ENCODE results near the gene VENTX. TPM values are rescaled to one million over a fixed set of nuclear protein-coding genes. Genes with fewer than 3 reads are reported as not detected.

The VENTX gene
- total RNA-seq, 1 experiment from 2014 or later: not detected

DNA sequence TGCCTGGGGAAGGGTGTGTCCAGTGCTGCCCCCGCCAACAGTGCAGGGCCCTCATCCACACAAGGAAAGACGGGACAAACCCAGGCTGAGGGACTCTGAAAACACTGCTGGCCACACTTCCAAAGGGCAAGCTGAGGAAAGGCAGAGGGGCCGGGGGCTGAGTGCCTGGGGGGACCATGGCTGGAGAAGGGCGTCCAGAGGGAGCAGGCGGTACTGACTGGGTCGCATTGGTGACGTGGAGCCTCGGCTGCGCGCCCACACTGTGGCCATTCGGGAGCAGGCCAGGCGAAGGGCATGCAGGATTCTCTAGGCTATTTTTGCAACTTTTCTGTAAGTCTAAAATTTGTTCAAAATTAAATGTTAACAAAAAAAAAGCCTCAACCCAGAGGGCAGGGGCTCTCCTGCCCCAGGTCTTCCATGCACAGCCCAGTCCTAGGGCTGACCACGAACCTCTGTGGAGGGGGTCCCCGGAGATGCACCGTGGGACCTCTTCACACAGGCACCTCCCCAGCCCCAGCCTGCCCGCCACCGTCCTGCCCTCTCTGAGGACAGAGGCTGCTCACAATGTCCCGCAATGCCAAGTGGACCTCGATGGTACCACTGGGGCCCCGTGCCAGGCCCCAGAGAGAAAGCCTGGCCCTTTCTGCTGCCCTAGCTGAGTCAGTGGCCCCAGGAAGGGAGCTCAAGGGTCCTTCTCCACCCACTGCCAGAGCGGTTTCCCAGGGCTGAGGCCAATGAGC, 28.6 kb downstream of the VENTX start:
- POLR2A ChIA-PET: no interaction called here
- no peak for ATAC-seq
- no peaks in the 10 kb centered on the region for H3K9me2 ChIP-seq (ENCODE audit: insufficient read depth)

More for the DNA sequence above, 28.6 kb downstream of the VENTX start:
- Histone ChIP-seq H2AFZ (ENCODE audit: low read depth, low read length, poor library complexity, severe bottlenecking) (no peak overlapping the region), H3K4me1 (ENCODE audit: control insufficient read depth in 1 of 2, insufficient read depth in 2 of 2, low read length in 2 of 2) (peaks cover 5 to 12% of the 10 kb centered on the region in 2 experiments; a peak in 3 of 4 replicates), H3K27ac (ENCODE audit: low read depth, low read length) (no peak overlapping the region), H3K9ac (ENCODE audit: low read length) (no peak overlapping the region), H3K27me3 (ENCODE audit: insufficient read depth, low read length) (no peaks in the 10 kb centered on the region), H3K79me2 (ENCODE audit: insufficient read depth, low read length) (no peaks in the 10 kb centered on the region), H3K4me3 (replicated peaks in 1 of 2; ENCODE audit: low read depth in 1 of 2, low read length in 2 of 2) (no peak overlapping the region), H3K4me2 (ENCODE audit: low read length) (no peak overlapping the region), H3K9me3 (ENCODE audit: control insufficient read depth in 1 of 2, insufficient read depth in 1 of 2, low read depth in 1 of 2, low read length in 2 of 2) (no peaks in the 10 kb centered on the region), H3K36me3 (ENCODE audit: control insufficient read depth in 1 of 2, insufficient read depth in 2 of 2, low read length in 2 of 2) (no peaks in the 10 kb centered on the region), H4K20me1 (ENCODE audit: insufficient read depth) (no peaks in the 10 kb centered on the region)
- intact Hi-C loops (cut with micrococcal nuclease): no loop called here
- TF ChIP-seq EZH2 (IDR thresholded peaks at IDR 0.05) (no peak), CEBPB (IDR thresholded peaks at IDR 0.05; ENCODE audit: low read depth) (no peak), EZH2phosphoT487 (IDR thresholded peaks at IDR 0.05; ENCODE audit: borderline replicate concordance) (no peak), TCF7L2 (IDR thresholded peaks at IDR 0.05; ENCODE audit: borderline replicate concordance, extremely low read depth, insufficient read depth, insufficient read length) (no peak), EGR1 (IDR thresholded peaks at IDR 0.05; ENCODE audit: low read depth) (no peak), ZFX (IDR thresholded peaks at IDR 0.05) (no peak), ELF1 (IDR thresholded peaks at IDR 0.05; ENCODE audit: borderline replicate concordance, low read depth) (no peak), YY1 (IDR thresholded peaks at IDR 0.05; ENCODE audit: extremely low read depth, insufficient replicate concordance, low read depth, low read length) (no peak), JUND (IDR thresholded peaks at IDR 0.05) (no peak), SRF (IDR thresholded peaks at IDR 0.05; ENCODE audit: low read depth) (no peak), POLR2AphosphoS5 (IDR thresholded peaks at IDR 0.05; ENCODE audit: low read depth, low read length) (no peak), FOSL1 (IDR thresholded peaks at IDR 0.05; ENCODE audit: low read depth) (no peak), CBX3 (IDR thresholded peaks at IDR 0.05; ENCODE audit: low read depth) (no peak)
- TF ChIP-seq, protein P1, sequence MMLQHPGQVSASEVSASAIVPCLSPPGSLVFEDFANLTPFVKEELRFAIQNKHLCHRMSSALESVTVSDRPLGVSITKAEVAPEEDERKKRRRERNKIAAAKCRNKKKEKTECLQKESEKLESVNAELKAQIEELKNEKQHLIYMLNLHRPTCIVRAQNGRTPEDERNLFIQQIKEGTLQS (IDR thresholded peaks at IDR 0.05): no peak
- TF ChIP-seq, protein P2, sequence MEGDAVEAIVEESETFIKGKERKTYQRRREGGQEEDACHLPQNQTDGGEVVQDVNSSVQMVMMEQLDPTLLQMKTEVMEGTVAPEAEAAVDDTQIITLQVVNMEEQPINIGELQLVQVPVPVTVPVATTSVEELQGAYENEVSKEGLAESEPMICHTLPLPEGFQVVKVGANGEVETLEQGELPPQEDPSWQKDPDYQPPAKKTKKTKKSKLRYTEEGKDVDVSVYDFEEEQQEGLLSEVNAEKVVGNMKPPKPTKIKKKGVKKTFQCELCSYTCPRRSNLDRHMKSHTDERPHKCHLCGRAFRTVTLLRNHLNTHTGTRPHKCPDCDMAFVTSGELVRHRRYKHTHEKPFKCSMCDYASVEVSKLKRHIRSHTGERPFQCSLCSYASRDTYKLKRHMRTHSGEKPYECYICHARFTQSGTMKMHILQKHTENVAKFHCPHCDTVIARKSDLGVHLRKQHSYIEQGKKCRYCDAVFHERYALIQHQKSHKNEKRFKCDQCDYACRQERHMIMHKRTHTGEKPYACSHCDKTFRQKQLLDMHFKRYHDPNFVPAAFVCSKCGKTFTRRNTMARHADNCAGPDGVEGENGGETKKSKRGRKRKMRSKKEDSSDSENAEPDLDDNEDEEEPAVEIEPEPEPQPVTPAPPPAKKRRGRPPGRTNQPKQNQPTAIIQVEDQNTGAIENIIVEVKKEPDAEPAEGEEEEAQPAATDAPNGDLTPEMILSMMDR (IDR thresholded peaks at IDR 0.05 in 2 of 3, conservative IDR thresholded peaks at IDR 0.05 in 1 of 3; ENCODE audit: borderline replicate concordance in 1 of 3, insufficient read depth in 1 of 3, low read depth in 2 of 3, low read length in 2 of 3): no peak
- no peak for DNase-seq (ENCODE audit: low read depth, low spot score)
- BruUV-seq (replicated peaks): no TSS peak
- CTCF ChIA-PET: no interaction called here
- RAD21 ChIA-PET (ENCODE audit: low non-redundant PET in 1 of 2, low total read pairs in 2 of 2, uncharacterized antibody in 2 of 2, unreplicated experiment in 2 of 2): no interaction called here

Measured in HCT116 (cell line).